ENCODE measurements around the gene FGFR2. TPM values are rescaled to one million over a fixed set of nuclear protein-coding genes. Genes with fewer than 3 reads are reported as not detected.

Gene FGFR2
- total RNA-seq, 1 experiment from 2014 or later: 286 TPM

DNA sequence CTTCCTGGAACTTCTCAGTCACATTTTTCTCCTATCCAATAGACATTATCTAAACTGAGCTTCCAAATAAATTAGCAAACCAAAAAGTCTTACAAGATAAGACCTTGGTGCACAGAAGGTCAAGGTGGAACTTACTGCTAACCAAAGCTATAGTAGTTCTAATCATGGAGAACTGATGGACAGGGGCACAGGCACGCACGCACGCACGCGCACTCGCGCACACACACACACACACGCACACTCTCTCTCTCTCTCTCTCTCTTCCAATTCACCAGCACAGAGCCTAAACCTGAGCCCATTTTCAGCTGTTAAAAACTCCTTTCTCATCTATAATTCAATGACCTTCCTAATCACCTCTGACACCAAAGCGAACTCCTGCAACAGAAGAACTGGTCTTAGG lies 7.5 kb downstream of the FGFR2 start:
- Mint-ChIP-seq H3K27ac (ENCODE audit: unreplicated experiment) (no peak overlapping the region), H3K27me3 (ENCODE audit: insufficient read depth, unreplicated experiment) (no peaks in the 10 kb centered on the region), H3K4me3 (ENCODE audit: unreplicated experiment) (no peak overlapping the region), H3K4me1 (ENCODE audit: low read depth, unreplicated experiment) (peaks cover 19% of the 10 kb centered on the region), H3K9me3 (ENCODE audit: unreplicated experiment) (peaks cover 12% of the 10 kb centered on the region), H3K36me3 (ENCODE audit: insufficient read depth, unreplicated experiment) (peaks cover 93% of the 10 kb centered on the region)
- ChIA-PET CTCF (no interaction called here), POLR2A (no interaction called here)
- no TSS peak for BruUV-seq (replicated peaks)
- Histone ChIP-seq H3K27me3 (replicated peaks; ENCODE audit: control insufficient read depth, insufficient read depth, low read length) (no peaks in the 10 kb centered on the region), H3K36me3 (ENCODE audit: control insufficient read depth, insufficient read depth, low read length) (peaks cover 8% of the 10 kb centered on the region), H3K4me3 (ENCODE audit: low read depth, low read length) (no peak overlapping the region), H3K9me3 (no peaks in the 10 kb centered on the region), H3K4me1 (peaks cover 23% of the 10 kb centered on the region)
- DNase-seq: no peak
- intact Hi-C loops (cut with micrococcal nuclease; ENCODE audit: unreplicated experiment): loop anchor here (10.0 kb wide), 3 partner anchors 266 to 406 kb away; no protein-coding TSS in a partner anchor
- TF ChIP-seq, protein P1, sequence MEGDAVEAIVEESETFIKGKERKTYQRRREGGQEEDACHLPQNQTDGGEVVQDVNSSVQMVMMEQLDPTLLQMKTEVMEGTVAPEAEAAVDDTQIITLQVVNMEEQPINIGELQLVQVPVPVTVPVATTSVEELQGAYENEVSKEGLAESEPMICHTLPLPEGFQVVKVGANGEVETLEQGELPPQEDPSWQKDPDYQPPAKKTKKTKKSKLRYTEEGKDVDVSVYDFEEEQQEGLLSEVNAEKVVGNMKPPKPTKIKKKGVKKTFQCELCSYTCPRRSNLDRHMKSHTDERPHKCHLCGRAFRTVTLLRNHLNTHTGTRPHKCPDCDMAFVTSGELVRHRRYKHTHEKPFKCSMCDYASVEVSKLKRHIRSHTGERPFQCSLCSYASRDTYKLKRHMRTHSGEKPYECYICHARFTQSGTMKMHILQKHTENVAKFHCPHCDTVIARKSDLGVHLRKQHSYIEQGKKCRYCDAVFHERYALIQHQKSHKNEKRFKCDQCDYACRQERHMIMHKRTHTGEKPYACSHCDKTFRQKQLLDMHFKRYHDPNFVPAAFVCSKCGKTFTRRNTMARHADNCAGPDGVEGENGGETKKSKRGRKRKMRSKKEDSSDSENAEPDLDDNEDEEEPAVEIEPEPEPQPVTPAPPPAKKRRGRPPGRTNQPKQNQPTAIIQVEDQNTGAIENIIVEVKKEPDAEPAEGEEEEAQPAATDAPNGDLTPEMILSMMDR (IDR thresholded peaks at IDR 0.05; ENCODE audit: insufficient read depth in 1 of 2, low read depth in 1 of 2, low read length in 1 of 2, severe bottlenecking in 1 of 2, unreplicated experiment in 1 of 2): no peak

DNA sequence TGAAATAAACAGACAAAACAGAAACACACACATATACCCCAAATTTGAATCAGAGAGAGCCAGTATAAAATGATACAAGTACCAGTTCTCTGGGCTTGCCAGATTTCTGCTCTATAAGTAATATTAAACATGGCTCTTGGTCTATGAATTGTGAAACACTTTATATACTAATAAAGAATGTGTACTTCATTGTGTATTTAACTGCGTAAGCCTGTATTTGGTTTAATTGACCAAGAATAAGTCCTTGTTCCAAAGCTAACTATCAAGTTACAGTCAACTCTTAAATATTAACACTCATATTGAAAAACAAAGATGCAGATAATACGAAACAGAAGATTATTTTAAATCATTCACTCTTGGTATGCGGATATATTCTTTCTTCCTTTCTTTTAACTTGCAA lies 8.7 kb downstream of the FGFR2 start:
- Histone ChIP-seq H3K27me3 (replicated peaks; ENCODE audit: control insufficient read depth, insufficient read depth, low read length) (no peaks in the 10 kb centered on the region), H3K36me3 (ENCODE audit: control insufficient read depth, insufficient read depth, low read length) (peaks cover 8% of the 10 kb centered on the region), H3K4me3 (ENCODE audit: low read depth, low read length) (no peak overlapping the region), H3K9me3 (no peaks in the 10 kb centered on the region), H3K4me1 (peaks cover 11% of the 10 kb centered on the region)
- TF ChIP-seq, protein P1 (IDR thresholded peaks at IDR 0.05; ENCODE audit: insufficient read depth in 1 of 2, low read depth in 1 of 2, low read length in 1 of 2, severe bottlenecking in 1 of 2, unreplicated experiment in 1 of 2): no peak
- H3K36me3 Mint-ChIP-seq (ENCODE audit: insufficient read depth, unreplicated experiment): peaks cover 92% of the 10 kb centered on the region
- H3K9me3 Mint-ChIP-seq (ENCODE audit: unreplicated experiment): peaks cover 12% of the 10 kb centered on the region
- H3K27ac Mint-ChIP-seq (ENCODE audit: unreplicated experiment): no peak overlapping the region
- H3K27me3 Mint-ChIP-seq (ENCODE audit: insufficient read depth, unreplicated experiment): no peaks in the 10 kb centered on the region
- intact Hi-C loops (cut with micrococcal nuclease; ENCODE audit: unreplicated experiment): no loop called here
- CTCF ChIA-PET: no interaction called here
- BruUV-seq (replicated peaks): no TSS peak
- DNase-seq: no peak
- no peak overlapping the region for H3K4me3 Mint-ChIP-seq (ENCODE audit: unreplicated experiment)
- POLR2A ChIA-PET: no interaction called here
- H3K4me1 Mint-ChIP-seq (ENCODE audit: low read depth, unreplicated experiment): peaks cover 19% of the 10 kb centered on the region

DNA sequence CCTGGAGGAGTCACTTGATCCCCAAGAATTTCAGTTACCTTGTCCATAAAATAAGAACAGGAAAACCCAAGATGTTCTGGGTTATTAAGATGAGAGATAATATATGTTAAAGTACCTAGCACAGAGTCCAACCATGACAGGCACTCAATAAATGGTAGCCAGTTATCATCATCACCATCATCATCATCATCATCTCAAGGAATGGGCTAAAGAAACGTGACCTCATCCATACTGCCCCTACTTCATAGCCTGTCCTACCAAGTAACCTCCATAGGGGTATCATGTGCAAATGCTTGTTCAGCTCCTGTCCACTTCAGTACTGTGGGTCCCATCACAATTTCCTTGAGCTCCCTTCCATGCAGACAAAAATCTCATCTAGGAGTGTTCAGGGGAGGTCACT lies 14.4 kb downstream of the FGFR2 start:
- no TSS peak for BruUV-seq (replicated peaks)
- peaks cover 21% of the 10 kb centered on the region for H3K4me1 Mint-ChIP-seq (ENCODE audit: low read depth, unreplicated experiment)
- DNase-seq: no peak
- ChIA-PET CTCF (no interaction called here), POLR2A (no interaction called here)
- no peak overlapping the region for H3K4me3 Mint-ChIP-seq (ENCODE audit: unreplicated experiment)
- Histone ChIP-seq H3K4me3 (ENCODE audit: low read depth, low read length) (no peak overlapping the region), H3K27me3 (replicated peaks; ENCODE audit: control insufficient read depth, insufficient read depth, low read length) (no peaks in the 10 kb centered on the region), H3K36me3 (ENCODE audit: control insufficient read depth, insufficient read depth, low read length) (0 out of 2 replicates have a peak, but pooled peaks cover 2% of the 10 kb centered on the region), H3K9me3 (no peaks in the 10 kb centered on the region), H3K4me1 (peaks cover 41% of the 10 kb centered on the region)
- peaks cover 94% of the 10 kb centered on the region for H3K36me3 Mint-ChIP-seq (ENCODE audit: insufficient read depth, unreplicated experiment)
- peaks cover 12% of the 10 kb centered on the region for H3K9me3 Mint-ChIP-seq (ENCODE audit: unreplicated experiment)
- intact Hi-C loops (cut with micrococcal nuclease; ENCODE audit: unreplicated experiment): no loop called here
- no peaks in the 10 kb centered on the region for H3K27me3 Mint-ChIP-seq (ENCODE audit: insufficient read depth, unreplicated experiment)
- peak overlapping the region; percentile 7 for H3K27ac Mint-ChIP-seq (ENCODE audit: unreplicated experiment)
- TF ChIP-seq, protein P1 (IDR thresholded peaks at IDR 0.05; ENCODE audit: insufficient read depth in 1 of 2, low read depth in 1 of 2, low read length in 1 of 2, severe bottlenecking in 1 of 2, unreplicated experiment in 1 of 2): no peak
